Right renal pelvis (tissue), 4 donors: Measurements from ENCODE around the gene CXCR6. TPM values are rescaled to one million over a fixed set of nuclear protein-coding genes. Genes with fewer than 3 reads are reported as not detected.
A peak's percentile ranks its signal among the peaks of the same experiment; 100 is the strongest.

Source experiments
- DNase-seq, 4 donors: peaks; one replicate each; pipeline ENCODE4 v3.0.0-alpha.2; 2013; ENCODE audit warnings: low read depth in 4 of 4, low spot score in 3 of 4, missing footprints in 1 of 4
- polyA plus RNA-seq, 4 donors: library from polyadenylated mRNA; unstranded; fragments of 120-200 nt; gene quantifications; one replicate each; pipeline ENCODE4 v1.2.1, GENCODE V29; 2013; ENCODE audit not compliant: insufficient read length in 4 of 4

CXCR6 gene
- polyA plus RNA-seq, 4 donors, result 0.14 to 0.30 (median 0.26) TPM

GRCh38 chr3:45946307-45946706 lies 3.0 kb downstream of the CXCR6 start:
- no peak for DNase-seq

GRCh38 chr3:45946875-45947274 lies 3.6 kb downstream of the CXCR6 start:
- DNase-seq, result no peak

- no peak for DNase-seq
Measured at GRCh38 chr3:45947361-45947760, 4.1 kb downstream of the CXCR6 start.

DNA sequence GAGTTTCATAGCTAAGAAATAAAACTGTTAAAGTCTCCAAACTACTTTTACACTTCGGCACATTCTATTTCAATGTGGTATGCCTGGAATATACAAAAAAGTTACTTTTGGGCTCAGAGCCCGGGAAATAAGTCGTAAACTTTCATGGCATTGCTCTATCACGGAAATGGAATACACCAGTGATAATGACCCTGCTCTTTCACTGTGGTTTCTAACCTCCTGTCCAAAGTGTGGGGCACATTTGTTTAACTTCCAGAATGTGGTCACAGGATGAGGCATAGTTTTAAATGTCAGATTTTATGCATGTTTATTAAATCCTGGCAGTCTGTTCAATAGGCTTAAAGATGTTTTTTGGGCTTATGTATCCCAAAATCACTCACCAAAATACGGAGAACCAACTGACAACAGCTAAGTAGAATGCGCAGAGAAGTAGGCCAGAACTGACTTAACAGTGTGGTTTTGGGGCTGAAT lies 5.1 kb downstream of the CXCR6 start:
- DNase-seq, result no peak

GRCh38 chr3:45948881-45949280 lies 5.6 kb downstream of the CXCR6 start:
- no peak for DNase-seq

DNA sequence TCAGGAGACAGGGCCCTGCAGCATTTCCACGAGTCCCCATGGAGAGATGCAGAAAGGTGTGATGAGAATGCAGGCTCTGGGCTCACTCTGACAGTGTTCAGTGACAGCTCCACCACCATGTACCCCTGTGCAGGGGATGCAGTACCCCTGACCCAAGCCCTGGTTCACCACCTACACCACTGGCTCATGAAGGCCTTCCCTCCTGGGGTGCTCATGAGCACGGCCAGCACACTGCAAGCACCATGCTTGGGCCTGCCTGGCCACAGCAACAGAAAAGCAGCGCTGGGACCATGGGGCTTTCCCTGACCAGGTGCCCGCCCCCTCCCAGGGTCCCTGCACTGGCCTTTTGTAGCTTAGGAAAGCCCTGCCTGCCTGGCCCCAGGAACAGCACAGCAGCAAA lies 6.2 kb downstream of the CXCR6 start:
- DNase-seq, result no peak

GRCh38 chr3:45950131-45950530 lies 6.9 kb downstream of the CXCR6 start:
- no peak for DNase-seq

GRCh38 chr3:45950686-45951600 lies 7.7 kb downstream of the CXCR6 start:
- no peak for DNase-seq

DNA sequence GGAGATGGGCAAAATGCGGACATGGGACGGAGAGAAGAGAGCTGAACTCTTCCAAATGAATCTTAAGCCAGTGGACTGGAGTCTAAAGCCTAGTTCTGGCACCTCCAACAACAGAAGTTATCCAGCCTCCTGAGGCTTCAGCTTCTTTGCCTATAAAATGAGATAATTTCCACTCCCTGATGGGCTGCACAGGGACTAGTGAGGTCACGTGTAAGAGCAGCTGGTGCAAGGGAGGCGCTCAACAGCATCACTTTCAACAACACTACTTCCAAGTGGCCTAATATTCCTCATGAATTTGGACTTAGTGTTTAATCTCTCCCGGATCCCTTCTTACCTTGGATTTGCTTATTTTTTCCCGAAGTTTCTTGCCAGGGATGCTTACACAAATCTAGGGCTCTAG lies 8.7 kb downstream of the CXCR6 start:
- DNase-seq, result no peak

- DNase-seq, result no peak
Measured at GRCh38 chr3:45952456-45952855, 9.2 kb downstream of the CXCR6 start.

- peak in 1 of 4 donors; percentile 5 for DNase-seq
Measured at GRCh38 chr3:45953536-45953935, 10.3 kb downstream of the CXCR6 start.

GRCh38 chr3:45954306-45954705 lies 11.0 kb downstream of the CXCR6 start:
- DNase-seq, result no peak

DNA sequence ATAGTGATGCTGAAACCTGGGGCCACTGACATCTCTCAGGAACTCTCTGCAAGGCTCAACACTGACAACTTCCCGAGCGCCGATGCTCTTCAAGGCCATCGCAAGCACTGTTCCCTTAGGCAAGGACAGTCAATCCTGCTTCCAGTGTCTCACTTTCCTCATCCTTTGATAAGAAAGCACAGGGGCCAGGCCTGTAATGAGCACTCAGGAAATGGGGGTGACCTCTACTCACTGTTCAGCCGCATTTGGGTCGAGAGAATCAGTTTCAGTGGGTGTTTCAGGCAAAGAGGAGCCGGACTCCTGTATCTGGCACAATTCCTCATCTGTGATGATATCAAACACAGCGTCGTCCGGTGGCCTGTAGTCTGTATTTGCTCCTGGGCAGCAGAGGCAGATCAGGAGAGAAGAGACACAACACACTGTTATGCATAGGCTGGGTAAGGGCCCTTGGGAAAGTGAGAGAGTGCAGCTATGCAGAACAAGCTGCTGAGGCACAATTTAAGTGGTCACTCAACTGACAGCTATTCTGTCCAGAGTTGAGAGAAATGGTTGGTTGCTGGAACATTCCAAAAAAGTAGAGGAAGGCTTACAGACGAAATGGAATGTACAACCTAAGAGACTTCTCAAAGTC lies 11.9 kb downstream of the CXCR6 start:
- no peak for DNase-seq

- DNase-seq, result no peak
Measured at GRCh38 chr3:45955706-45956105, 12.4 kb downstream of the CXCR6 start.

DNA sequence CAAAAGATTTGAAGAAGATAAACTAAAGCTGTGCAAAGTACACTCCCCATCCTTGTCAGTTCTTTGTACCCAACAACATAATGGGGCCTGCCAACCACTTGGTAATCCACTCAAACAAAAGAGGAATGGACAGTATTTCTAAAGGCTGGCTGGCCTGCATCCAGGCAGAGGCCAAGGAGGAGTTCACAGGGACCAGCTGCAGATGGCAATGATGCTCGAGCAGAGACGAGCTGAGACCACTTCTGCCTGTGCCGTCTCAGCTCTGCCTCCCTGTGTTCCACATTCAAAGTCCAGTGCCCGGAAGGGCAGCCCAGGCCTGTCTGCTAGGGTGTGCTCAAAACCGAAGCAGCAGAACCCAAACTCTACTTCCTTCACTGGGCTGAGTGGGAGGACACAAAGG lies 14.3 kb downstream of the CXCR6 start:
- DNase-seq, result no peak

GRCh38 chr3:45958321-45958791 lies 15.1 kb downstream of the CXCR6 start:
- no peak for DNase-seq

- DNase-seq, result no peak
Measured at GRCh38 chr3:45959201-45959600, 15.9 kb downstream of the CXCR6 start.

DNA sequence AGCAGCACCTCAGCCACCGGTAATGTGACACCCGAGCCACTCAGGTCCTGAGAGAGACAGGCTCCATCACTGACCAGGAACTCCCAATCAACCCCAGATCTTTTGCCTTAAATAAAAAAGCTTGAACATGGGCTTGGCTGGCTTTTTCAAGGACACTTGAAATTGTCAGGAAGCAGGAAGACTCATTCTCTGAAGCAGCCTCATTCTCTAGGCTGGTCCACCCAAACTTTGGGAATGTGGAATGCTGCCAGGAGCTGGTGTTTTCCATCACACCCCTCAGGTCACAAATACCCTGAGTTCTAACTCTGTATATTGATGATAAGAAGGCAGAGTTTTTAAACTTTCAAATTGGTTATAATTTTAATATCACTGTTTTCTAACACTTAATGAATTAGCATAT lies 17.0 kb downstream of the CXCR6 start:
- no peak for DNase-seq

- DNase-seq, result no peak
Measured at GRCh38 chr3:45962033-45962432, 18.8 kb downstream of the CXCR6 start.

DNA sequence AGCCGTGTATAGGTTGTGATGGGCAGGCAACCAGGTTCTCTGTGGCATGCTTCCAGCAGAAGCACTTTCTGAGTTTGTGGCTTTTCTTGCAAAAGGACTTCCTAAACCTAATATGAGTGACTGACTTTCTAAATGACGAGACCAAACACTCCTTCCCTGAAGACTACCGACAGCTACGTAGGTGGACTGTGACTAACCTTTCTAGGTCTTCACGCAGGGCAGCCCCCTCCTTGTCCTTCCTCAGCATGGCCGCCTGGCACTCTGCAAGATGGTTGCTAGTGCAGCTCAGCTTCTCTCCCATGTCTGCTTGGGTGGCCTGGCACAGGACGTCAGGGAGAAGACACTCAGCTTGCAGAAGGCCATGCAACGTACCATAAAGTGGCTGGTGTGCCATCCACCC lies 20.9 kb downstream of the CXCR6 start:
- no peak for DNase-seq

DNA sequence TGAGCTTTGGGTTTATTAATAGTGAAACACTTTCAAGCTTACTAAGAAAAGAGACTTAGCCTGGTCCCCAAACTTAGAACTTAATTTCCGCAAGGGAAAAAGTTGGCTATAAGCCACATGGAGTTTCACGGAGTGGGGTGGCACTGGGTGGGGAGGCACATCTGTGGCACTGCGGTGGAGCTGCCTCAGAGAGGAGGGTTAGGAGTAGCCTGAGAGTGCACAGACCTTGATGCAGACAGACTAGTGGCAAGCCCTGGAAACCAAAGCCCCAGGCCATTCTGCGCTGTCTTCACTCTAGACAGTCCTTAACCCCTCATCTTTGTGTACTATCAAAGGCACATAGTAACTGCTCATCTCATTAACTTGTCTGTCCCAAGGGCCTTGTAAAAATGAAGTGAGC lies 22.0 kb downstream of the CXCR6 start:
- DNase-seq, result no peak

DNA sequence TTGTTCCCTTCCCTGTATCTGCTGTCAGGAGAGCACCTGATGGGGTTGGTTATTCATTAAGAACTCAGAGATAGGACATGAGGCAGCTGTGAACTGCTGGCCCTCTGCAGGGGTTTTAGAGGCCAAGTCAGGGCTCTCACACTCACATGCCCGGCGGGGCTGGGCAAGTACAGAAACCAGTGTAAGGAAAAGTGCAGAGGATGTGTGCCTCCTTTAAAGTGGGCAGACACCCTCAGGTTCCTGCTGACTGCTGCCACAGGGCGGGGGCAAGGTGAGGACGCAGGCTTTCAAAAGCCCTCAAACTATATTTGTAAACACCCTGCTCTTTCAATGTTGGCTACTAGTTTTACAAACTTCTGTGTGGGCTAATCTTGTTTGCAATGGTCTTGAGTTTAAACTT lies 22.4 kb downstream of the CXCR6 start:
- no peak for DNase-seq
